H9 (cell line): ENCODE data around the gene UBR2. TPM values are rescaled to one million over a fixed set of nuclear protein-coding genes. Genes with fewer than 3 reads are reported as not detected.

ENCODE experiments used
- DNase-seq: peaks from one replicate; pipeline ENCODE4 v3.0.0-alpha.2; 2017
- H2AFZ ChIP-seq: one replicate; pipeline ENCODE4 v1.6.1; 2013; ENCODE audit warnings: mild to moderate bottlenecking, low read length, control low read depth, moderate library complexity
- H2AK5ac ChIP-seq: 2 replicates; pipeline ENCODE4 v1.6.1; 2013; ENCODE audit warnings: low read length, control low read depth, mixed read lengths; ENCODE audit not compliant: insufficient read length
- H2BK120ac ChIP-seq: one replicate; pipeline ENCODE4 v1.6.1; 2013; ENCODE audit warnings: low read depth, mild to moderate bottlenecking, low read length, control low read depth, inconsistent platforms; ENCODE audit not compliant: poor library complexity, severe bottlenecking
- H2BK12ac ChIP-seq: 2 replicates; pipeline ENCODE4 v1.6.1; 2013; ENCODE audit warnings: low read length, control low read depth, mixed read lengths, low read depth; ENCODE audit not compliant: insufficient read length
- H2BK15ac ChIP-seq: 2 replicates; pipeline ENCODE4 v1.6.1; 2013; ENCODE audit warnings: low read depth, low read length, control low read depth
- H2BK20ac ChIP-seq: one replicate; pipeline ENCODE4 v1.6.1; 2013; ENCODE audit warnings: low read depth, mild to moderate bottlenecking, low read length, control low read depth, inconsistent platforms; ENCODE audit not compliant: poor library complexity, severe bottlenecking
- H2BK5ac ChIP-seq: 2 replicates; pipeline ENCODE4 v1.6.1; 2013; ENCODE audit warnings: low read length, control low read depth, mixed read lengths; ENCODE audit not compliant: insufficient read length
- H3K14ac ChIP-seq: 2 replicates; pipeline ENCODE4 v1.6.1; 2013; ENCODE audit warnings: low read length, control low read depth; ENCODE audit not compliant: insufficient read depth
- H3K18ac ChIP-seq: 2 replicates; pipeline ENCODE4 v1.6.1; 2013; ENCODE audit warnings: low read depth, mild to moderate bottlenecking, mixed read lengths, low read length, control low read depth; ENCODE audit not compliant: insufficient read length
- H3K23ac ChIP-seq: 2 replicates; pipeline ENCODE4 v1.6.1; 2013; ENCODE audit warnings: low read length, control low read depth, mixed read lengths, low read depth; ENCODE audit not compliant: insufficient read length
- H3K23me2 ChIP-seq: 2 replicates; pipeline ENCODE4 v1.6.1; 2013; ENCODE audit warnings: low read depth, mild to moderate bottlenecking, mixed read lengths, low read length, control low read depth; ENCODE audit not compliant: insufficient read length, poor library complexity, severe bottlenecking
- H3K27ac ChIP-seq: 2 replicates; pipeline ENCODE4 v1.5.1; 2013; ENCODE audit warnings: low read length, control low read depth, mixed read lengths, low read depth; ENCODE audit not compliant: insufficient read length
- H3K27me3 ChIP-seq: 2 replicates; pipeline ENCODE4 v1.6.1; 2013; ENCODE audit warnings: low read length, control low read depth, inconsistent platforms; ENCODE audit not compliant: insufficient read depth
- H3K4ac ChIP-seq: 2 replicates; pipeline ENCODE4 v1.6.1; 2013; ENCODE audit warnings: low read depth, mild to moderate bottlenecking, control low read depth, inconsistent platforms, low read length, moderate library complexity
- H3K4me1 ChIP-seq: 2 replicates; pipeline ENCODE4 v1.6.1; 2013; ENCODE audit warnings: low read length, control low read depth, inconsistent platforms; ENCODE audit not compliant: insufficient read depth
- H3K4me2 ChIP-seq: 2 replicates; pipeline ENCODE4 v1.6.1; 2013; ENCODE audit warnings: low read length, control low read depth, mixed read lengths; ENCODE audit not compliant: insufficient read length, insufficient read depth
- H3K56ac ChIP-seq: 2 replicates; pipeline ENCODE4 v1.6.1; 2013; ENCODE audit warnings: low read depth, mild to moderate bottlenecking, mixed read lengths, low read length, control low read depth; ENCODE audit not compliant: insufficient read length
- H3K79me1 ChIP-seq: 2 replicates; pipeline ENCODE4 v1.6.1; 2013; ENCODE audit warnings: low read depth, mild to moderate bottlenecking, moderate library complexity, low read length, control low read depth, inconsistent platforms; ENCODE audit not compliant: insufficient read depth, poor library complexity, severe bottlenecking
- H3K79me2 ChIP-seq: 2 replicates; pipeline ENCODE4 v1.6.1; 2013; ENCODE audit warnings: low read length, control low read depth, inconsistent platforms; ENCODE audit not compliant: insufficient read depth
- H3K9ac ChIP-seq: 2 replicates; pipeline ENCODE4 v1.6.1; 2013; ENCODE audit warnings: low read length, control low read depth, mixed read lengths; ENCODE audit not compliant: insufficient read length; ENCODE audit errors: extremely low read depth
- H3K9me3 ChIP-seq: one replicate; pipeline ENCODE4 v1.6.1; 2013; ENCODE audit warnings: low read depth, low read length, inconsistent platforms; ENCODE audit not compliant: control insufficient read depth
- H3T11ph ChIP-seq: one replicate; pipeline ENCODE4 v1.6.1; 2013; ENCODE audit warnings: mild to moderate bottlenecking, low read length, control low read depth, inconsistent platforms
- H4K20me1 ChIP-seq: one replicate; pipeline ENCODE4 v1.6.1; 2013; ENCODE audit not compliant: control insufficient read depth, insufficient read length, insufficient read depth
- H4K5ac ChIP-seq: 2 replicates; pipeline ENCODE4 v1.6.1; 2013; ENCODE audit warnings: low read depth, mild to moderate bottlenecking, mixed read lengths, low read length, control low read depth; ENCODE audit not compliant: insufficient read length
- H4K8ac ChIP-seq: replicated peaks from 2 replicates; pipeline ENCODE4 v1.6.1; 2013; ENCODE audit warnings: low read length, control low read depth, mixed read lengths, low read depth; ENCODE audit not compliant: insufficient read length
- H4K91ac ChIP-seq: 2 replicates; pipeline ENCODE4 v1.6.1; 2013; ENCODE audit warnings: low read depth, mild to moderate bottlenecking, moderate library complexity, mixed read lengths, low read length, control low read depth; ENCODE audit not compliant: insufficient read length
- H3K27ac Mint-ChIP-seq, 3 experiments: 2 replicates in 2 of 3; 3 replicates in 1 of 3; pipeline ENCODE4 v1.8.0; 2020 to 2021; ENCODE audit warnings: mixed read lengths in 3 of 3, mild to moderate bottlenecking in 1 of 3, moderate library complexity in 1 of 3
- H3K27me3 Mint-ChIP-seq: 2 replicates; pipeline ENCODE4 v1.8.0; 2021; ENCODE audit warnings: low read depth, mild to moderate bottlenecking, moderate library complexity, mixed read lengths
- H3K36me3 Mint-ChIP-seq, 3 experiments: 2 replicates in 2 of 3; 3 replicates in 1 of 3; pipeline ENCODE4 v1.8.0; 2020 to 2021; ENCODE audit warnings: low read depth in 3 of 3, mixed read lengths in 3 of 3; ENCODE audit not compliant: insufficient read depth in 1 of 3
- H3K4me1 Mint-ChIP-seq, 2 experiments: 2 replicates each; pipeline ENCODE4 v1.8.0; 2020; ENCODE audit warnings: mixed read lengths in 2 of 2
- H3K4me3 Mint-ChIP-seq, 2 experiments: 2 replicates in 1 of 2; 3 replicates in 1 of 2; pipeline ENCODE4 v1.8.0; 2020 to 2021; ENCODE audit warnings: mild to moderate bottlenecking in 2 of 2, mixed read lengths in 2 of 2, moderate library complexity in 1 of 2
- H3K9me3 Mint-ChIP-seq, 2 experiments: 2 replicates in 1 of 2; 3 replicates in 1 of 2; pipeline ENCODE4 v1.8.0; 2020; ENCODE audit warnings: mild to moderate bottlenecking in 2 of 2, mixed read lengths in 2 of 2, moderate library complexity in 1 of 2
- CTCF ChIP-seq: fragments of 200-600 bp; sonication (generic); conservative IDR thresholded peaks from 3 replicates; pipeline ENCODE4 v1.8.0; 2021; ENCODE audit warnings: antibody characterized with exemption, mild to moderate bottlenecking
- WGBS: extraction: QIAGEN DNeasy Blood & Tissue Kit; methylation state at CpG from one replicate; pipeline ENCODE4 v1.1.7; 2013; ENCODE audit warnings: missing lambda C conversion rate, low lambda C conversion rate, mixed read lengths; ENCODE audit not compliant: insufficient read length; ENCODE audit errors: extremely low coverage; 5-methylcytosine and 5-hydroxymethylcytosine counted together
- total RNA-seq: library from RNA; stranded (reverse); gene quantifications from 2 replicates; pipeline ENCODE4 v1.2.1, GENCODE V29; 2021

The UBR2 gene
- total RNA-seq, 1 experiment from 2014 or later = 18.7 TPM

GRCh38 chr6:42644211-42644610 is 80.4 kb downstream of the UBR2 start:
- Mint-ChIP-seq H3K4me1 (no peaks in the 10 kb centered on the region), H3K9me3 (no peaks in the 10 kb centered on the region), H3K27me3 (no peaks in the 10 kb centered on the region), H3K27ac (peak overlapping the region in 1 of 3 experiments; percentile 24; a peak in 1 of 7 replicates), H3K4me3 (no peak overlapping the region), H3K36me3 (peaks cover 3 to 48% (median 41%) of the 10 kb centered on the region in 3 experiments; a peak in 6 of 7 replicates)
- Histone ChIP-seq H2AK5ac (no peak overlapping the region), H3K18ac (no peak overlapping the region), H3K23me2 (no peaks in the 10 kb centered on the region), H2BK5ac (no peak overlapping the region), H3K4me2 (no peak overlapping the region), H3K56ac (no peak overlapping the region), H3K14ac (no peak overlapping the region), H2BK12ac (no peak overlapping the region), H4K8ac (no peak overlapping the region), H3K9me3 (no peaks in the 10 kb centered on the region), H2AFZ (no peak overlapping the region), H2BK120ac (no peak overlapping the region), H2BK20ac (no peak overlapping the region), H2BK15ac (no peak overlapping the region), H3K79me1 (no peaks in the 10 kb centered on the region), H4K20me1 (no peaks in the 10 kb centered on the region), H3K27me3 (no peaks in the 10 kb centered on the region), H3K27ac (no peak overlapping the region), H3K79me2 (no peaks in the 10 kb centered on the region), H4K5ac (no peak overlapping the region), H3K23ac (no peak overlapping the region), H3K4me1 (no peaks in the 10 kb centered on the region), H3K9ac (no peak overlapping the region), H3K4ac (no peak overlapping the region), H3T11ph (no peak overlapping the region), H4K91ac (no peak overlapping the region)
- TF ChIP-seq CTCF = no peak
- no peak for DNase-seq
- no CpG with 5 or more reads among the region's 3 CpGs for WGBS
